Muscle layer of colon (tissue), 2 donors: ENCODE data around the gene ZNF33B.
"Not testable (repeated sequence)": the region's sequence is repeated elsewhere in the genome, so short reads cannot be mapped to it uniquely, and the experiment has no call there.

Experiments used
- H3K27ac ChIP-seq: one replicate; pipeline ENCODE4 v1.7.0; 2013; ENCODE audit warnings: low read depth, mild to moderate bottlenecking, low read length, moderate library complexity
- H3K27me3 ChIP-seq, 2 donors: one replicate each; pipeline ENCODE4 v1.7.0; 2013; ENCODE audit warnings: low read length in 2 of 2, mild to moderate bottlenecking in 2 of 2; ENCODE audit not compliant: insufficient read depth in 2 of 2, control insufficient read depth in 1 of 2
- H3K36me3 ChIP-seq: one replicate; pipeline ENCODE4 v1.7.0; 2013; ENCODE audit warnings: mild to moderate bottlenecking, low read length; ENCODE audit not compliant: insufficient read depth
- H3K4me1 ChIP-seq: one replicate; pipeline ENCODE4 v1.7.0; 2013; ENCODE audit warnings: mild to moderate bottlenecking, low read length; ENCODE audit not compliant: insufficient read depth
- H3K4me3 ChIP-seq, 2 donors: one replicate each; pipeline ENCODE4 v1.7.0; 2013; ENCODE audit warnings: low read length in 2 of 2, low read depth in 1 of 2, mild to moderate bottlenecking in 1 of 2, moderate library complexity in 1 of 2
- H3K9ac ChIP-seq: one replicate; pipeline ENCODE4 v1.7.0; 2013; ENCODE audit warnings: low read length
- H3K9me3 ChIP-seq: one replicate; pipeline ENCODE4 v1.7.0; 2013; ENCODE audit warnings: mild to moderate bottlenecking, low read length
- donor health status: abdominal sarcoma.
- donor health status: Adenocarcinoma of cecum.

The ZNF33B gene

GRCh38 chr10:42638055-42638820, at the start of gene ZNF33B:
ZNF33B (minus strand) TSS chr10:42638570; CDS start chr10:42636928, 1,642 bp downstream.
- Histone ChIP-seq H3K36me3 (no peaks in the 10 kb centered on the region), H3K4me3 (peak within 1 kb of the TSS; percentile 70 to 96), H3K27me3 (no peaks in the 10 kb centered on the region), H3K9me3 (no peaks in the 10 kb centered on the region), H3K4me1 (peaks cover 4% of the 10 kb centered on the region), H3K27ac (peak within 1 kb of the TSS; percentile 85), H3K9ac (peak within 1 kb of the TSS; percentile 78)

DNA sequence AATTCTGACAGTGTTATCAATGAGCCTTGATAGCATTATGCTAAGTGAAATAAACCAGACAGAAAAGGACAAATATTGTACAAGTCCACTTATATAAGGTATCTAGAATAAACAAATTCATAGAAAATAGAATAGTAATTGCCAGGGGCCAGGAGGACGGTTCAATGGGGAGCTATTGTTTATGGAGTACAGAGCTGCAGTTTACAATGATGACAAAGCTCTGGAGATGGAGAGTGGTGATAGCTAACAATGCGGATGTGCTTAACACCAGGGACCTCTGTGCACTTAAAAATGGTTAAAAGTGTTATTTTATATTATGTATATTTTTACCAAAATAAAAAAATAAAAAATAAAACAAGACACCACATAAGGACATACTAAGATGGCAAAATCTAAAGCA, 46.1 kb upstream of the ZNF33B start:
- Histone ChIP-seq H3K9me3 (no peaks in the 10 kb centered on the region), H3K27ac (no peak overlapping the region), H3K9ac (no peak overlapping the region), H3K4me1 (no peaks in the 10 kb centered on the region), H3K36me3 (no peaks in the 10 kb centered on the region), H3K27me3 (no peaks in the 10 kb centered on the region), H3K4me3 (no peak overlapping the region)

DNA sequence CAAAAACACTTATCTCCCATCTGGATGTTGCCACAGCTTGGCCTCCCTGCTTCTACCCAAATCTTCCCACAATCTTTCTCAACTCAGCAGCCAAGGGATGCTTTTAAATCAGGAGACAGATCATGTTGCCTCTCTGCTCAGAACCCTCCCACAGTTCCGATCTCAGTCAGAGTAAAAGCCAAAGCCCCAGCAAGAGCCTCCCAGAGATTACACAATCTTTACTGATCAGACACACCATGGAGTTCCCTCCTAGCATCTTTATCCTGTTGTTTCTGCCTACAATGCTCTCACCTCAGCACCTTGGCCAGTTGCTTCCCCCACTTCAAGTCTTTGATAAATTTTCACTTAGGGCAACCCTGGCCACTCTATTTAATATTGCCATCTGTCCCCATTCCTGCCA, 41.9 kb upstream of the ZNF33B start:
- Histone ChIP-seq H3K27me3 (no peaks in the 10 kb centered on the region), H3K27ac (no peak overlapping the region), H3K9ac (no peak overlapping the region), H3K4me3 (no peak overlapping the region), H3K4me1 (no peaks in the 10 kb centered on the region), H3K9me3 (no peaks in the 10 kb centered on the region), H3K36me3 (no peaks in the 10 kb centered on the region)

DNA sequence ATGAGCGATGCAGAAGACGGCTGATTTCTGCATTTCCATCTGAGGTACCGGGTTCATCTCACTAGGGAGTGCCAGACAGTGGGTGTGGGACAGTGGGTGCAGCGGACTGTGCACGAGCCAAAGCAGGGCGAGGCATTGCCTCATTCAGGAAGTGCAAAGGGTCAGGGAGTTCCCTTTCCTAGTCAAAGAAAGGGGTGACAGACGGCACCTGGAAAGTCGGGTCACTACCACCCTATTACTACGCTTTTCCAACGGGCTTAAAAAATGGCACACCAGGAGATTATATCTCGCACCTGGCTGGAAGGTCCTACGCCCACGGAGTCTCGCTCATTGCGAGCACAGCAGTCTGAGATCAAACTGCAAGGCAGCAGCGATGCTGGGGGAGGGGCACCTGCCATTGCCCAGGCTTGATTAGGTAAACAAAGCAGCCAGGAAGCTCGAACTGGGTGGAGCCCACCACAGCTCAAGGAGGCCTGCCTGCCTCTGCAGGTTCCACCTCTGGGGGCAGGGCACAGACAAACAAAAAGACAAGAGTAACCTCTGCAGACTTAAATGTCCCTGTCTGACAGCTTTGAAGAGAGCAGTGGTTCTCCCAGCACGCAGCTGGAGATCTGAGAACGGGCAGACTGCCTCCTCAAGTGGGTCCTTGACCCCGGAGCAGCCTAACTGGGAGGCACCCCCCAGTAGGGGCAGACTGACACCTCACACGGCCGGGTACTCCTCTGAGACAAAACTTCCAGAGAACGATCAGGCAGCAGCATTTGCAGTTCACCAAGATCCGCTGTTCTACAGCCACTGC, 27.0 kb upstream of the ZNF33B start:
- not testable (repeated sequence) for H3K36me3 ChIP-seq, H3K4me3 ChIP-seq, H3K9ac ChIP-seq, H3K4me1 ChIP-seq, H3K27ac ChIP-seq, H3K27me3 ChIP-seq, H3K9me3 ChIP-seq

DNA sequence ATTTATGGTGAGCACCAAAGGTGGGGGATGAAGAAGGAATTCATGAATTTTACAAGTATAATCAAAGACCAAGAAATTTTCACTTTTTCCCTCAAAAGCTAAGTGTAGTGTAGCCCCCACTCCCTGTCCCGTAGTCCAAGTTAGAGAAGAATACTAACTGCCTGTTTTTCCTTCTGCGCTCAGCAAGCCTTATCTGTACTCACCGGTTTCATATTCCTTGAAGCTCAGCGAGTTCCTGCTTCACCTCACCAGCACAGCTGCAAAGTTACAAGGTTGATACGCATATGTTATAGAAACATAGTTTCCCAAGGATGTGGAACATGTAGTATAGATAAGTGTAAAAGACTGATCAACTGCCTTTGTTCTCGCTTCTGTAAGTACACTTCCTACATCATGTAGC, 16.0 kb upstream of the ZNF33B start:
- no peaks in the 10 kb centered on the region for H3K9me3 ChIP-seq
- H3K27ac ChIP-seq, result no peak overlapping the region
- H3K4me3 ChIP-seq, result no peak overlapping the region
- H3K4me1 ChIP-seq, result no peaks in the 10 kb centered on the region
- no peak overlapping the region for H3K9ac ChIP-seq
- no peaks in the 10 kb centered on the region for H3K27me3 ChIP-seq
- H3K36me3 ChIP-seq, result no peaks in the 10 kb centered on the region

DNA sequence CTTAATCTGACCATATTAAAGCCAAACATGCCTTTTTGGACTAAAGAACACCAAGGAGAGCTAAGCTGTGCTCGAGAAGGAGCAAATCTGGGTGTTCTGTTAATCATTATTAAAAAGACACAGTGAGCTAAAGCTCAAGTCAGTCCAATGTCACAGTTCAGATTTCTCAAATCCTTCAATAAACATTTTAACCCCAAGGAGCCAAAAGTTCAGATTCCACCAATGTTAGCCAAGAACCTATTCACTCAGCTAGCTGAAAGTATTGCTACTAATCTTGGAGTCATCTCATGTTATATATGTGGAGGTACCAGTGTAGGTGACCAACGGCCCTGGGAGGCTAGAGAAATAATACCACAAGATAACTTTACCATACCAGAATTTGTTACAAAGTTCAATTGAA, 14.5 kb upstream of the ZNF33B start:
- Histone ChIP-seq H3K27me3 (no peaks in the 10 kb centered on the region), H3K27ac (no peak overlapping the region), H3K4me3 (no peak overlapping the region), H3K36me3 (no peaks in the 10 kb centered on the region), H3K9ac (no peak overlapping the region), H3K4me1 (no peaks in the 10 kb centered on the region), H3K9me3 (no peaks in the 10 kb centered on the region)

- no peak overlapping the region for H3K4me3 ChIP-seq
- H3K9me3 ChIP-seq, result no peaks in the 10 kb centered on the region
- H3K9ac ChIP-seq, result no peak overlapping the region
- no peaks in the 10 kb centered on the region for H3K4me1 ChIP-seq
- no peaks in the 10 kb centered on the region for H3K27me3 ChIP-seq
- no peak overlapping the region for H3K27ac ChIP-seq
- no peaks in the 10 kb centered on the region for H3K36me3 ChIP-seq
Observed at GRCh38 chr10:42650374-42650773, 12.0 kb upstream of the ZNF33B start.

DNA sequence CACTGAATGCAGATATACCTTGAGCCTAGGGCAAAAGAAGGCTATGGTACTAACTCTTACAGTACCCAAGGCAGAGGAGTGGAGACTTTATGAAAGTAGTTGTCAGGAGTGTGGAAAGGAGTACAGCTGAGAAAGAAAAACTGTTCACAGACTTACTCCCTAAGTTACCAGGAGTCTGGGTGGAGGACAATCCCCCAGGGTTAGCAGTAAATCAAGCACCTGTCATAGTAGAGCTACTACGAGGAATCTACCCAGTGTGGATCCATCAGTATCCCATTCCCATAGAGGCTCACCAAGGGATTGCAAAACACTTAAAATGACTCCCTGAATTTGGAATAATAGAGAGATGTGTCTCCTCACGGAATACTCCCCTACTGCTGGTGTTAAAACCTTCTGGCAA, 10.1 kb upstream of the ZNF33B start:
- Histone ChIP-seq H3K4me3 (no peak overlapping the region), H3K9ac (no peak overlapping the region), H3K4me1 (no peaks in the 10 kb centered on the region), H3K27ac (no peak overlapping the region), H3K9me3 (no peaks in the 10 kb centered on the region), H3K27me3 (no peaks in the 10 kb centered on the region), H3K36me3 (no peaks in the 10 kb centered on the region)

DNA sequence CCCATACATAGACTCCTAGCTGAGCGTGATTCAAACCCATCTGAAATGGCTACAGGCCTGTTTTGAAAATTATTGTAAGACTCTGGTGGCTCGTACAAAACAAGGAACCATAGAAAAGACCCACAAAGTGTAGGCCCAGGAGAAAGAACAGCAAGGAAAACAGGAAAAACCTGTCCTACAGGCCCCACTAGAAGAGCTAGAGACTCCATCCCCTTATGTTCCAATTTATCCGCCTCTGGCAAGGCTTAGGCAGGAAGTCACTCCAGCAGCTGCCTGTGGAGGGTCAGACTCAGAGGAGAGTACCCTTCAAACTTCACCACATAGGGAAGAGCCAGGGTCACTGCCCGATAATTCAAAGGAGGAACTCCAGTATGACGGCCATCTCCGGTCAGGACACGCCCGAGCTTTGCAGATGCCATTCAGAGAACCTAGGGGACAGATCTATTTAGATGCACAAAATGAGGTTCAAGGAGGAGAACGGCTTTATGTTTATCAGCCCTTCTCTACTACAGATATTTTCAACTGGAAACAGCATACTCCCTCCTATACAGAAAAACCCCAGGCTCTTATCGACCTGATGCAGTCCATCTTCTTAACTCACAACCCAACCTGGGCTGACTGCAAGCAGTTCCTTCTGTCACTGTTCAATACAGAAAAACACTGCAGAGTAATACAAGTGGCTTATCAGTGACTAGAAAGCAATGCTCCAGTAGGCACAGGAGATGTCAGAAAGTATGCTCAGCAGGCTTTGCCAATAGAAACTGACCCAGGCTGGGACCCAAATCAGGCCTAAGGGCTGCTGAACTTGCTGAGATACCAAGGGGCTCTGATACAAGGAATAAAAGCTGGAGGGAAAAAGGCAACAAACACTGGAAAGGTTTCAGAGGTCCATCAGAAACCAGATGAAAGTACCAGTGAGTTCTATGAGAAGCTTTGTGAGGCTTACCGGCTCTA, 8.6 kb upstream of the ZNF33B start:
- no peaks in the 10 kb centered on the region for H3K4me1 ChIP-seq
- H3K4me3 ChIP-seq, result no peak overlapping the region
- no peaks in the 10 kb centered on the region for H3K36me3 ChIP-seq
- no peak overlapping the region for H3K27ac ChIP-seq
- H3K27me3 ChIP-seq, result no peaks in the 10 kb centered on the region
- no peak overlapping the region for H3K9ac ChIP-seq
- no peaks in the 10 kb centered on the region for H3K9me3 ChIP-seq

- no peak overlapping the region for H3K9ac ChIP-seq
- no peaks in the 10 kb centered on the region for H3K36me3 ChIP-seq
- H3K27me3 ChIP-seq, result no peaks in the 10 kb centered on the region
- H3K27ac ChIP-seq, result no peak overlapping the region
- H3K9me3 ChIP-seq, result no peaks in the 10 kb centered on the region
- H3K4me1 ChIP-seq, result no peaks in the 10 kb centered on the region
- H3K4me3 ChIP-seq, result no peak overlapping the region
Observed at GRCh38 chr10:42646214-42646613, 7.8 kb upstream of the ZNF33B start.

DNA sequence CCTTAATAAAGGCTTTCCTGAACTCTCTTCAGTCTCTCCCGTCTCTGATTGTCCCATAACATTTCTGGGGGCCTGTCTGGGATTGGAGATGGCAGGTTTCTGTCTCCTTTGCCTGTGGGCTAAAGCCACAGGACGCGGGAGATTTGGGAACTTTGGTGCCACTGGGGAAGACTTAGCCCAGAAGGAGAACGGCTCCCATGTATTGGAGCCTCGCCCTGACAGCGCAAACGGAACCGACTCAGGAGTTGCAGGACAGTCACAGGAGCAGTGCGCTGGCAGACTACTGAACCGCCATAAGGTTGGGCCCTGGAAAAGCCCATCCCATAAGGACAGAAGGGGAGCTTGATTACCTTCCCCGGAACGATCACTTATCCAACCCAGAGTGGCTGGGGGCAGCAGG, 7.1 kb upstream of the ZNF33B start:
- Histone ChIP-seq H3K36me3 (no peaks in the 10 kb centered on the region), H3K4me3 (no peak overlapping the region)

More for the DNA sequence above, 7.1 kb upstream of the ZNF33B start:
- H3K4me1 ChIP-seq, result no peaks in the 10 kb centered on the region
- no peaks in the 10 kb centered on the region for H3K9me3 ChIP-seq
- H3K27ac ChIP-seq, result no peak overlapping the region
- no peak overlapping the region for H3K9ac ChIP-seq
- H3K27me3 ChIP-seq, result no peaks in the 10 kb centered on the region
